NCI-H748 (cell line): ENCODE results near the gene SGTA.

Experiments used
- DNase-seq: peaks from one replicate; lab custom pipeline; 2025; ENCODE audit not compliant: unreplicated experiment; lab: John Stamatoyannopoulos, UW

SGTA gene

DNA sequence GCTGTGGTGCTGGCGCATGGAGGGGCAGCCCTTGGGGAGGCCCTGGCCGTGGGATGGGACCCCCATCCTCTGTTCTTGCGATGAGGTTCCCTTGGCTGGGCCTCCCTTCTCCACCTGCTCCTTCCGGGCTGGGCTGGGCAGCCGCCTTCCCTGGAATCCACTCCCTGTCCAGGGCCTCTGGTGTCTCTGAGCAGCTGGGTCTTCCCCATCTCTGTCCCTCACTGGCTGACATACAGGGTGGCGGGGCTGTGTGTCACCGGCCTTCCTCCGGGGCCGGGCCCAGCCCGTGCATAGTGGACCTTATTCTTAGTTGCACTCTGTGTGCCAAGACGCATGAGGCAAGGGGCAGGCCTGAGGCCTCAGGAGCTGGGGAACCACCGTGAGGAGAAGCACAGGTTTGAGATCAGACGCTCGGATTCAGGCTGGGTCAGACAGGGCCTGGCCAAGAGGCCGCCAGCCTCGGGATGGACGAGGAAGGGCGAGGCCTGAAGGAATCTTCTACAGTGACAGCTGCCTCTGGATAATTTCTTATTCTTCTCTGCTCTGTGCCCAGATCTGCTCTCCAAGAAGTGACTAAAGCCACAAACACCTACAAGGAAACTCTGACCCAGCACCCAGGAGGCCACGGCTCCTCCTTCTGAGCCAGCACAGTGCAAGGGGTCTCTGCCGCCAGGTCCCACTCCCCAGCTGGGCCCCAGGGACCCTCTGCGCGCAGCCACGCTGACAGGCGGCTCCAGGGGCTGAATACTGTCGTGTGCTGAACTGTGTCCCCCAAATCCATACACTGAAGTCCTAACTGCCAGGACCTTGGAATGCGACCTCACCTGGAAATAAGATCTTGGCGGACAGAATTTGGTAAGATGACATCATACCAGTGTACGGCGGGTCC is 11.0 kb downstream of the SGTA start:
- DNase-seq, result no peak

DNA sequence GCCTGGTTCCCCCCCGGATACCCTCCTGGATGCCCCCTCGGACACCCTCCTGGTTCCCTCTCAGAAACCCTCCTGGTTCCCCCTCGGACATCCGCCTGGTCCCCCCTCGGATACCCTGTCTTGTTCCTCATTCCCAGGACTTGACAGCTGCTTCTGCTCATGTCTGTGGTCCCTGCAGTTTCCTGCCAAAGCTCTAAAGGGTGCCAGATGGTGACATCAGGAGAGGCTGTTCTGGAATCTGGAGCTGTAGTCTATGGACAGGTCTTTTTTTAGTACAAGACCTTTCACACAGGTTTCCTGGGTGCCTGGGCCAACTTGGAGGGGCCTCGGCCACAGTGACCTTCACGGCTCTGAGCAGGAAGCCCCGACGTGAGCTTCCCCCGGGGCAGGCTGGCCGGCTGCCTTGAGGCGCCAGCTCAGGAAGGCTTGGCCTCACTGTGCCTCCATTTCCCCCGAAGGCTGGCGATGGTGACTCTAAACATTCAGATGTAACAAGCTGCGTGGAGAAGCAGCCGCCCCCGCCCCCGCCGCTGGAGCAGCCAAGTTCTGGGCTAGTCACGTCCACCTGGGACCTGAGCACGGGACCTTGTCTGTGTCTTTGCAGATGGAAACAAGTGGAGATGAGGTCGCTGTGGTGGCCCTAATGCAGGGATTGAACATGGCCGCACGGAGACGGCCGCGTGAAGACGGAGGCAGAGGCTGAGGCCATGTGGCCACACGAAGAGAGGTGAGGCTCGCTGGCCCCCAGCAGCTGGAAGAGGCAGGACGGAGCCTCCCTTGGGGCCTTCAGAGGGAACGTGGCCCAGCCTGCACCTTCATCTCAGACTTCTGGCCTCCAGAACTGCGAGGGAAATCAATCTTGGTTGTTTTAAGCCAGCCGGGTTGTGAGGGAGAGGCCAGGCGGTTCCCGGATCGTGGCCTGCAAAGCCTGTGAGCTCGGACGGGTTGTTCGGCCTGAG is 12.7 kb downstream of the SGTA start:
- no peak for DNase-seq

DNA sequence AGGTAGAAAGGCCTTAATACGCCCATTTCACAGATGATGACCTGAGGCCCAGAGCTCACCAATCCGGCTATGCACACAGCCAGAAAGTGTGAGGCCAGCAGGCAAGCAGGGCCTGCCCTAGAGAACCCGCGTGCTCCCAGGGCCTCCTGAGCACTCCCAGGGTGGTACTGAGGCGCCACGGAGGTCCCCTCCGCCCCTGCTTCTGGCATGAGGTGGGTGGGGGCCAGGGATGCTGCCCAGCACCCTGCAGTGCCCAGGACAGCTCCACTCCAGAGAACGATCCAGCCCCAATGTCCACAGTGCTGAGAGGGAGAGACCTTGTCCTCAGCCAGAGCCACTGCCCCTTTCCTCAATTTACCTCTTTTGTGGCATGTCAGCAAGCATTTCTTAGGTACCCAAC is 13.9 kb downstream of the SGTA start:
- no peak for DNase-seq

DNA sequence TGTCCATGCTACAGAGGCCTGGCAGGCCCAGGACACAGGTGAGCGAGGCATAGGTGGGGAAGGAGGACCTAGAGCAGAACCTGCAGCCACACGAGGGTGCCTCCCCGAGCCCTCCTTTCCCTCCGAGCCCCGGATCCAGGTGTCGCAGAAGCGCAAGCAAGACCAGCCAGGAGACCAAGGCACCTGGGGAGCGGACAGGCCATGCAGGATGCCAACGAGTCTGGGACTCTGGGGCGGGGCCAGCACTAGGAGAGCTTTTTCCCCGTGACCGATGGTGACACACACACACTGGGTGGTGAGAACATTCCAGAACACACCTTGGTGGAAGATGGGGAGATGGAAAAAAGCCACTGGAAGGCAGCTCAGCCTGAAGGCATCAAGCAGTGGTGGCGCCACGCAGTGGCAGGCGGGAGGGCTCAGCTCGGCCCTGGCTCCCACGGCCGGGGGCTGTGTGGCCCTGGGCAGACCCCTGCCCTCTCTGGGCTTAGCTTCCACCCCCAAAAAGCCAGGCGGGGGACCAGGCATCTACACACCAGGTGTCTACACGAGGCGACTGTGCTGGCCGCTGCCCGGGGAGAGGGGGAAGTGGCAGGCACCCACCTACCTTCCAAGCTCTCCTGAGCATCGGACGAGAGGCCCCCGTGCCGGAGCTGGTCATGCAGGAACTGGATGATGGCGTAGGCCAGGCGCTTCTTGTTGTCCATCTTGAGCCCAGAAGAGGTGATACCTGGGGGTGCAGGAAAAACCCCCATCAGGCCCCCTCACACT is 14.5 kb downstream of the SGTA start:
- DNase-seq, result no peak

GRCh38 chr19:2767688-2768087 is 15.4 kb downstream of the SGTA start:
- DNase-seq, result no peak

DNA sequence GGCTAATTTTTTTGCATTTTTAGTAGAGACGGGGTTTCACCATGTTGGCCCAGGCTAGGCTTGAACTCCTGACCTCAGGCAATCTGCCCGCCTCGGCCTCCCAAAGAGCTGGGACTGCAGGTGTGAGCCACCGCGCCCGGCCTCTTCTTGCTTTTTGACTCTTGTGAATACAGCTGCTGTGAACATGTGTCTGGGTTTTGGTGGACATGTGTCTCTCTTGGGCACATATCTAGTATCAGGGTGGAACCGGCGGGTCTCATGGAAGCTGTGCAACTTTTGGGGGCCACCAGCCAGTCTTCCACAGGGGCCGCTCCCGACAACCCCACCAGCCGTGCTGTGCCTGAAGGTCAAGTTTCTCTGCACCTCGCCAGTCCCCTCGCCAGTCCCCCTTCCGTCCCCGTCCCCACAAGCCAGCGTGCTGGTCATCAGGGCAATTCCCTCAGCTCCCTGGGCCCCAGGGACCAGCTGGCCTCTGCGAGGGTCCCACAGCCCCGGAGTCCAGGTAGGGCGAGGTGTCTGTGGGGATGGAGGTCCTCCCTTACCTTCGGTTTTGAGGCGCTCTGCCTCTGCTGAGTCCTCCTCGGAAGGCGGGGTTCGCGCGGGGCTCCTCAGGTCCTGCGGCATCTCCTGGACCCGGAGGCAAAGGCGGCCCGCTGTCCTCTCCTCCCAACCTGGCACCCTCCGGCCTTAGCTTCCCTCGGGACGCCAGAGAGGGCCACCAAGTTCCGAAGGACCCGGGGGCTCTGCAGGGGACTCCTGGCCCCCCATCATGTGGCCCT is 16.3 kb downstream of the SGTA start:
- no peak for DNase-seq

DNA sequence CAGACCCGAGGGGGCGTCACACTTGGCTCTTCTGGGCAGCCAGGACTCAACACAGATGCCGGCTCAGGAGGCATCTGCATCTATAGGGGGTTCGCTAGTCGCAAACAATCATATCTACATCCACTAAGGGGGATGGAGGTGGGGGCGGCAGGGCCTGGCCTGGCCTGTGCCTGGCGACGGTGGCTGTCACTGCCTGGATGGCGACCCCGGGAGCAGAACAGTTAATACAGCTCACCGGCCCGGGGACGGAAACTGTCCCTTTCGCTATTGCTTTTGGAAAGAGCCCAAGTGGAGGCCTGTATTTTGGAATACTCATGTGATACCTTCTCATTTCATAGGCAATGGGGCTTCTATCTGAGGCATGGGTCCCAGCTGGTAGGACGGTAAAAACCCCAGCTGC is 17.7 kb downstream of the SGTA start:
- DNase-seq, result no peak

DNA sequence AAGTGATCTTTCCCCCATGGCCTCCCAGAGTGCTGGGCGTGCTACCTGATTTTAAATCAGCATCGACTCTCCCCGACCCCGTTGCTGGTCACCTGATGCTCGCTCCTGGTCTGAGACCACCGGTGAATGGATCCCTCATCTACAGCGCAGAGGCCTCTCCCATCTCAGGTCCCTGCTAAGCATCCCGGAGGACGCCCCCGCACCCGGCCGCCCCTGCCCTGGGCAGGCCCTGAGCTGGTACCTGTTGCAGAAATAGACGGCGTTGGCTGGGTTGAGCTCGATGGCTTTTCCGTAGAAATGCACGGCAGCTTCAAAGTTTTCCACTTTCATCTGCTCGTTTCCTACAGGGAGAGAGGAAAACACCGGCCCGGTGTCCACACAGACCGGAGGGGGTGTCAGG is 18.1 kb downstream of the SGTA start:
- DNase-seq, result no peak

GRCh38 chr19:2763687-2764086 is 19.4 kb downstream of the SGTA start:
- no peak for DNase-seq

DNA sequence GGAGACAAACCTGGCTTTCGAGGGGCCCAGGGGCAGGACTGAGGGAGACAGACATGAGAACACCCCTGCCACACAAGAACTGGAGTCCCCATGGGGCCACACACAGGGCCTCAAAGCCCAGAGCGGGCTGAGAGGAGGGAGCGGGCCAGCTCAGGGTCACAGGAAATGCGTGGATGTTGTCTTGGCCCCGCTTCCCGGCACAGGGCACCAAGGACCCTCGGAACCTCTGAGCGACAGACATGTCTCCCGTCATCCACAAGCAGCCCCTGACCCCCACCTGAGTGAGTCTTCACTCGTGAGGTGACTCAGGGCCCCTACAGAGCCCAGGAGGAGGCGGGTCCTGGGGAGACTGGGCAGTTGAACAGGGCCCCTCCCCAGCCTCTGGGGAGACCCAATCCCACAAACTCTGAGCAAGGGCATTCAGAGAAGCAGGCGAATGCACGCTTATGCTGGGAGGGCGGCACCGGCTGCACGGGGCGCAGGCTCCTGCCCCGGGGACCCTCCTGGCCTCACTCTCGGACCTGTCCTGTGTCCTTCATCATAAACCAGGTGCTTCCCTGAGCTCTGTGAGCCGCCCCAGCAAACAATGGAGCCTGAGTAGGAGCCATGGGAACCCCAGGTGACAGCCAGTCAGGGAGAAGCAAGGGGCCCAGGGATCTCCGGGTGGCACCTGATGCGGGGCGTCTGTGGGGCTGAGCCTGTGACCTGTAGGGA is 20.1 kb downstream of the SGTA start:
- no peak for DNase-seq

- DNase-seq, result no peak
Observed at GRCh38 chr19:2761876-2762782, 20.9 kb downstream of the SGTA start.

DNA sequence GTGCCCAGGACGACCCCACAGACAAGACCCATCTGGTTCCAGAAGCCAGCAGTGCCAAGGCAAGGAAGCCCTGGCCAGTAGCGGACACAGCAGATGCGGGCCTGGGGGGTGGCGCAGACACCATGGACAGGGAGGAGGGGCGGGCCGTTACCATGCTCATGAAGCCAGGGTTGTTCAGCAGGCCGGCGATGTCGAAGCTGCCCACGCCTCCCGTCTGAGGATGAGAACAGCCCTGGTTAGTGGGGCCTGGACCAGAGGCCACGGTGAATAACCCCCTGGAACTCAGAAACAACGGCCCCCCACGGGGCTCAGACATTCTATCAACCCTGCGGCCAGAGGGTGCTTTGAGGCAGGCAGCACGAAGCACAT is 21.8 kb downstream of the SGTA start:
- no peak for DNase-seq

GRCh38 chr19:2759965-2760364 is 23.1 kb downstream of the SGTA start:
- DNase-seq, result no peak

DNA sequence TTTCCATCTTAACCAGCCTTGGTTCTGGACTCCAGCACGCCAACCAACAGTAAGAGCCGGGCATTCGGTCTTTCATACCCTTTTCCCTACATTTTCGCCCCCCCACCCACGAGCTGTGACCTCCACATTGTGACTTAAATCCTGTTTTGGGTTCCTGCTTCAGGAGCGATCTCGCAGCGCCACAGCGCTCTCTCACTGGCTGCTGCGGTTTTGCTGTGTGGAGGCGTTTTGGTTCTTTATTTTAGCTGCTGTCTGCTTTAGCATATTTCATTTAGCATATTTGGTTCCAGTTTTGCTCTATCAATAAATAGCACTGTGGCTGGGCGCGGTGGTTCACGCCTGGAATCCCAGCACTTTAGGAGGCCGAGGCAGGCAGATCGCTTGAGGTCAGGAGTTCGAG is 23.7 kb downstream of the SGTA start:
- no peak for DNase-seq

DNA sequence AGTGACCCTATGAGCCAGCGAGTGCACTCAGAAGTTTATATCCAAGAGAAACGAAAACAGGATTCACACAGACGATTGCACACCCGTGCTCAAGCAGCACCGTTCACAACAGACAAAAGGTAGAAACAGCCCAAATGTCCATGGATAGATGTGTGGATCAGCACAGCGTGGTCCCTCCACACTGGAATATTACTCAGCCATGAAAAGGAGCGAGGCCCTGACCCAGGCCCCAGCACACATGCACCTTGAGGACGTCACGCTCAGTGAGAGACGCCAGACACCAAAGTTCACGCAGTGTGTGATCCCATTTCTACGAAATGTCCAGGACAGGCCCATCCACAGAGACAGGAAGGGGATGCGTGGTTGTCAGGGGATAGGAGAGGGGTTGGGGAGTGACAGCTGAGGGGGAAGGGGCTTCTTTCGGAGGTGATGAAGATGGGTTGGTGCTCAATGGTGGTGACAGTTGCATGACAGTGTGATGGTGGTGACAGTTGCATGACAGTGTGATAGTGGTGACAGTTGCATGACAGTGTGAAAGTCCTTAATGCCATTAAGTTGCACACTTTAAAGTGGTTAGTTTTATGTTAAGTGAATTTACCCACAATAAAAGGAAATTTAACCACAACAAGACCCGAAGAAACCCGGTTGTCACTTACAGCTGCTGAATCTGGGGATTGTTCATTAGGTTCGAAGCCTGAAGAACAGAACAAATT is 24.3 kb downstream of the SGTA start:
- DNase-seq, result no peak

GRCh38 chr19:2756921-2757881 is 25.9 kb downstream of the SGTA start:
- no peak for DNase-seq

GRCh38 chr19:2756477-2756876 is 26.6 kb downstream of the SGTA start:
- no peak for DNase-seq
